CD14-positive monocyte (primary cell): ENCODE results near the gene DYNLL1. TPM values are rescaled to one million over a fixed set of nuclear protein-coding genes. Genes with fewer than 3 reads are reported as not detected.

Experiments used
- DNase-seq, 3 donors: peaks; one replicate each; pipeline ENCODE4 v3.0.0-alpha.2; 2011 to 2022
- H2AFZ ChIP-seq: 2 replicates; pipeline ENCODE4 v1.6.0; 2012; ENCODE audit warnings: mild to moderate bottlenecking, low read depth, low read length, inconsistent platforms; ENCODE audit not compliant: insufficient read depth, poor library complexity, severe bottlenecking
- H3K27ac ChIP-seq, 2 donors: 1 replicate in 1 of 2; 2 replicates in 1 of 2; pipeline ENCODE4 v1.5.1; 2012 to 2013; ENCODE audit warnings: low read length in 2 of 2, control low read depth in 1 of 2, inconsistent platforms in 1 of 2, low read depth in 1 of 2, mild to moderate bottlenecking in 1 of 2
- H3K27me3 ChIP-seq, 2 donors: one replicate each; pipeline versions ENCODE4 v1.6.0 to v1.6.1; 2011 to 2013; ENCODE audit warnings: low read length in 2 of 2; ENCODE audit not compliant: control insufficient read depth in 2 of 2, insufficient read depth in 2 of 2
- H3K36me3 ChIP-seq, 2 donors: replicated peaks in 1 of 2; 1 replicate in 1 of 2; 2 replicates in 1 of 2; pipeline versions ENCODE4 v1.5.1 to v1.6.1; 2012 to 2013; ENCODE audit warnings: low read length in 2 of 2, control low read depth in 1 of 2, inconsistent platforms in 1 of 2, mild to moderate bottlenecking in 1 of 2; ENCODE audit not compliant: insufficient read depth in 2 of 2, control insufficient read depth in 1 of 2
- H3K4me1 ChIP-seq, 2 donors: 1 replicate in 1 of 2; 2 replicates in 1 of 2; pipeline versions ENCODE4 v1.5.1 to v1.6.1; 2012 to 2013; ENCODE audit warnings: low read length in 2 of 2, control low read depth in 1 of 2, inconsistent platforms in 1 of 2, mild to moderate bottlenecking in 1 of 2, moderate library complexity in 1 of 2; ENCODE audit not compliant: insufficient read depth in 2 of 2, control insufficient read depth in 1 of 2
- H3K4me2 ChIP-seq: replicated peaks from 2 replicates; pipeline ENCODE3; 2012; ENCODE audit warnings: low read length, moderate library complexity, mild to moderate bottlenecking; ENCODE audit not compliant: poor library complexity, severe bottlenecking; ENCODE audit errors: extremely low read depth
- H3K4me3 ChIP-seq, 3 experiments: fragments of 200-600 bp in 1 of 3; sonication (generic) in 1 of 3; replicated peaks in 1 of 3; 1 replicate in 2 of 3; 2 replicates in 1 of 3; pipeline ENCODE4 v1.5.1; 2011 to 2013; ENCODE audit warnings: low read length in 3 of 3, mild to moderate bottlenecking in 3 of 3, control low read depth in 2 of 3, low read depth in 2 of 3, inconsistent platforms in 1 of 3, moderate library complexity in 1 of 3
- H3K79me2 ChIP-seq: 2 replicates; pipeline ENCODE4 v1.6.0; 2012; ENCODE audit warnings: mild to moderate bottlenecking, control low read depth, inconsistent platforms, low read length, moderate library complexity; ENCODE audit not compliant: insufficient read depth
- H3K9ac ChIP-seq: 2 replicates; pipeline ENCODE4 v1.6.0; 2017; ENCODE audit warnings: low read length, mild to moderate bottlenecking; ENCODE audit not compliant: insufficient read depth, poor library complexity, severe bottlenecking
- H3K9me3 ChIP-seq, 2 donors: replicated peaks in 1 of 2; 1 replicate in 1 of 2; 2 replicates in 1 of 2; pipeline versions ENCODE4 v1.5.1 to v1.6.1; 2012 to 2013; ENCODE audit warnings: low read length in 2 of 2, control low read depth in 1 of 2; ENCODE audit not compliant: control insufficient read depth in 1 of 2, insufficient read depth in 1 of 2
- H4K20me1 ChIP-seq: 2 replicates; pipeline ENCODE4 v1.6.0; 2012; ENCODE audit warnings: mild to moderate bottlenecking, low read length, control low read depth, moderate library complexity; ENCODE audit not compliant: insufficient read depth
- H3K27ac Mint-ChIP-seq, 7 donors: one replicate each; pipeline ENCODE4 v1.8.0; 2020; ENCODE audit warnings: mild to moderate bottlenecking in 7 of 7, mixed read lengths in 7 of 7, moderate library complexity in 6 of 7, inconsistent platforms in 2 of 7
- H3K27me3 Mint-ChIP-seq, 3 donors: one replicate each; pipeline ENCODE4 v1.8.0; 2021 to 2022; ENCODE audit warnings: low read depth in 3 of 3, mild to moderate bottlenecking in 3 of 3, mixed read lengths in 3 of 3, moderate library complexity in 3 of 3, inconsistent platforms in 1 of 3
- H3K36me3 Mint-ChIP-seq, 2 donors: one replicate each; pipeline ENCODE4 v1.8.0; 2020; ENCODE audit warnings: mixed read lengths in 2 of 2, inconsistent platforms in 1 of 2, mild to moderate bottlenecking in 1 of 2
- H3K4me1 Mint-ChIP-seq: one replicate; pipeline ENCODE4 v1.8.0; 2020; ENCODE audit warnings: mild to moderate bottlenecking, mixed read lengths
- H3K4me3 Mint-ChIP-seq, 2 donors: one replicate each; pipeline ENCODE4 v1.8.0; 2020; ENCODE audit warnings: mild to moderate bottlenecking in 2 of 2, mixed read lengths in 2 of 2, moderate library complexity in 1 of 2
- H3K9me3 Mint-ChIP-seq, 7 donors: one replicate each; pipeline ENCODE4 v1.8.0; 2020 to 2022; ENCODE audit warnings: mixed read lengths in 7 of 7, mild to moderate bottlenecking in 6 of 7, moderate library complexity in 6 of 7, inconsistent platforms in 2 of 7
- CTCF ChIP-seq: fragments of 200-600 bp; IDR thresholded peaks from one replicate; pipeline ENCODE4 v1.8.0; 2022; ENCODE audit warnings: antibody characterized with exemption, mild to moderate bottlenecking
- WGBS: methylation state at CpG from one replicate; pipeline ENCODE4 v1.1.5; 2013; ENCODE audit warnings: missing lambda C conversion rate; ENCODE audit not compliant: insufficient coverage; 5-methylcytosine and 5-hydroxymethylcytosine counted together
- intact Hi-C, 2 donors: fragments of 100-400 bp; cut with micrococcal nuclease; formaldehyde crosslinking; loops; one replicate each; pipeline versions ENCODE4 v1.15.0 to v1.15.1; 2023
- polyA plus RNA-seq, 3 donors: library from polyadenylated mRNA; depleted of rRNA in 1 of 3; unstranded in 2 of 3; stranded (reverse) in 1 of 3; fragments of 300-500 nt in 2 of 3; fragments of >200 nt in 1 of 3; fragmentation: Illumina TruSeq in 2 of 3; gene quantifications; 1 replicate in 2 of 3; 2 replicates in 1 of 3; pipeline ENCODE4 v1.2.3, GENCODE V29; 2012 to 2021

The DYNLL1 gene
- polyA plus RNA-seq, 3 donors: 184 to 504 (median 486) TPM

DNA sequence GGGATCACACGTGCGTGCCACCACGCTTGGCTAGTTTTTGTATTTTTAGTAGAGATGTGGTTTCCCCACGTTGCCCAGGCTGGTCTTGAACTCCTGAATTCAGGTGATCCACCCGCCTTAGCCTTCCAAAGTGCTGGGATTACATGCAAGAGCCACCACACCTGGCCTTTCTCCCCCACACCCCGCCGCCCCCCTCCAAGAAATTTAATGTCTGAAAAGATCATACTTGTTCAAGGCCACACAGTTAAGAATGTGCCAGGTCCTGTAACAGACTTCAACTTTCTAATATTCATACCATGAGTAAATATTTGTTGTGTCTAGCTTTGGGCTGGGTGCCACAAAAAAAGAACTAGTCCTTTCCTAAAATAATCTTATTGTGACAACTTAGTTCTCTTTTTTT lies 40.6 kb upstream of the DYNLL1 start:
- H3K79me2 ChIP-seq: peaks cover 25% of the 10 kb centered on the region
- peaks cover 53 to 84% of the 10 kb centered on the region in 2 donors for H3K36me3 ChIP-seq
- Mint-ChIP-seq H3K36me3 (peaks cover 41 to 67% of the 10 kb centered on the region in 2 donors), H3K27me3 (peaks cover 0 to 2% (median 1%) of the 10 kb centered on the region in 3 donors), H3K27ac (peak overlapping the region in 2 of 7 donors; percentile 8 to 37), H3K4me3 (no peak overlapping the region), H3K4me1 (no peaks in the 10 kb centered on the region), H3K9me3 (no peaks in the 10 kb centered on the region)
- DNase-seq: no peak
- no peaks in the 10 kb centered on the region for H3K27me3 ChIP-seq
- H3K4me1 ChIP-seq: no peaks in the 10 kb centered on the region
- H2AFZ ChIP-seq: no peak overlapping the region
- no peak overlapping the region for H3K4me2 ChIP-seq
- no peak overlapping the region for H3K9ac ChIP-seq
- no peak overlapping the region for H3K27ac ChIP-seq
- intact Hi-C loops: no loop called here
- H3K9me3 ChIP-seq: no peaks in the 10 kb centered on the region
- 90% methylated on average over 2 of the region's 7 CpGs for WGBS
- no peak overlapping the region for H3K4me3 ChIP-seq
- peaks cover 64% of the 10 kb centered on the region for H4K20me1 ChIP-seq
- TF ChIP-seq CTCF: no peak

DNA sequence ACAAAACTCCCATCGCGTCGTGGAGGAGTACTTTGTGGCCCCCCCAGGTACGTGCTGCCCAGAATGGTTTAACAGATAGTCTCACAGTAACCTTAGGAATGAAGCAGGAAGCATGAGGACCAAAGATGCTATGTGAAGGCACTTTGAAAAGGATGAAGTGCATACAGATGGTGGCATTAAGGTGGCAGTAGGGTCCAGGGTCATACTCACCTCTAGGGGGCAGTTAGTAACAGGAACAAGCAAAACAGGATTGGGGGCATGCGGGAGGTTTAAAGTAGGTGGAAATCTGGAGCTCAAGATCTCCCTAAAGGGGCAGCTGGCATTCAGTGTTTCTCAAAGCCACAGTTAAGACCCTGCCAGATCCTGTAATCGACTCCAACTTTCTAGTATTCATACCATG lies 38.8 kb upstream of the DYNLL1 start:
- H3K27me3 Mint-ChIP-seq: peaks cover 0 to 1% (median 0%) of the 10 kb centered on the region in 3 donors
- H3K36me3 Mint-ChIP-seq: peaks cover 51 to 82% of the 10 kb centered on the region in 2 donors
- Histone ChIP-seq H3K4me1 (no peaks in the 10 kb centered on the region), H3K36me3 (peaks cover 63 to 94% of the 10 kb centered on the region in 2 donors), H3K27ac (no peak overlapping the region), H4K20me1 (peaks cover 76% of the 10 kb centered on the region), H3K4me2 (no peak overlapping the region), H3K4me3 (no peak overlapping the region), H2AFZ (no peak overlapping the region), H3K27me3 (no peaks in the 10 kb centered on the region), H3K79me2 (peaks cover 26% of the 10 kb centered on the region), H3K9ac (no peak overlapping the region), H3K9me3 (no peaks in the 10 kb centered on the region)
- no peaks in the 10 kb centered on the region for H3K4me1 Mint-ChIP-seq
- WGBS: 100% methylated on average over 1 of the region's 6 CpGs
- H3K27ac Mint-ChIP-seq: peak overlapping the region in 3 of 7 donors; percentile 35 to 64 (median 36)
- peaks cover 0 to 1% (median 0%) of the 10 kb centered on the region in 7 donors for H3K9me3 Mint-ChIP-seq
- TF ChIP-seq CTCF: no peak
- intact Hi-C loops: no loop called here
- no peak for DNase-seq
- no peak overlapping the region for H3K4me3 Mint-ChIP-seq
